Body of pancreas (tissue), 4 donors: Measurements from ENCODE around the gene RNF32. TPM values are rescaled to one million over a fixed set of nuclear protein-coding genes. Genes with fewer than 3 reads are reported as not detected.

Experiments used
- ATAC-seq: fragments of 150-250 bp; one replicate; pipeline ENCODE4 v1.9.1; 2016
- DNase-seq, 4 donors: peaks; one replicate each; pipeline ENCODE4 v3.0.0-alpha.2; 2019
- H3K27ac ChIP-seq, 4 donors: fragments of 200-600 bp; sonication (generic); 1 replicate in 3 of 4; 2 replicates in 1 of 4; pipeline versions ENCODE4 v1.5.1 to v1.6.1; 2016 to 2019; ENCODE audit warnings: mild to moderate bottlenecking in 1 of 4, mixed read lengths in 1 of 4, moderate library complexity in 1 of 4
- H3K27me3 ChIP-seq, 2 donors: fragments of 200-600 bp; sonication (generic); one replicate each; pipeline ENCODE4 v1.6.0; 2016; ENCODE audit warnings: mild to moderate bottlenecking in 1 of 2
- H3K36me3 ChIP-seq, 2 donors: fragments of 200-600 bp; sonication (generic); replicated peaks in 1 of 2; 2 replicates each; pipeline ENCODE4 v1.5.1; 2016; ENCODE audit warnings: low read depth in 2 of 2; ENCODE audit not compliant: insufficient read depth in 1 of 2
- H3K4me1 ChIP-seq: fragments of 200-600 bp; sonication (generic); one replicate; pipeline ENCODE4 v1.6.0; 2016
- H3K4me3 ChIP-seq, 2 donors: fragments of 200-600 bp; sonication (generic); 1 replicate in 1 of 2; 2 replicates in 1 of 2; pipeline ENCODE4 v1.5.1; 2016 to 2019
- H3K9me3 ChIP-seq, 3 donors: fragments of 200-600 bp; sonication (generic); 1 replicate in 2 of 3; 2 replicates in 1 of 3; pipeline ENCODE4 v1.5.1; 2016
- POLR2A ChIP-seq, 3 donors: fragments of 450-650 bp; IDR thresholded peaks; one replicate each; pipeline ENCODE4 v1.6.1; 2016; ENCODE audit warnings: antibody characterized with exemption in 3 of 3, mild to moderate bottlenecking in 2 of 3
- intact Hi-C: fragments of 100-400 bp; cut with DNase I; formaldehyde crosslinking; loops from one replicate; pipeline ENCODE4 v1.15.1; 2023
- total RNA-seq, 2 donors: library from RNA; depleted of rRNA; stranded (reverse); fragments of >200 nt; gene quantifications; one replicate each; pipeline ENCODE4 v1.1.0, GENCODE V29; 2016
- TF ChIP-seq, protein P1 (sequence below), 7 experiments: fragments of 450-650 bp in 4 of 7; fragments of 200-600 bp in 3 of 7; sonication (generic) in 3 of 7; IDR thresholded peaks; one replicate each; pipeline ENCODE4 v1.5.1; 2016 to 2019; ENCODE audit warnings: antibody characterized with exemption in 7 of 7

RNF32 gene
- total RNA-seq, 2 donors from 2014 or later, result 0.26 to 0.99 TPM

DNA sequence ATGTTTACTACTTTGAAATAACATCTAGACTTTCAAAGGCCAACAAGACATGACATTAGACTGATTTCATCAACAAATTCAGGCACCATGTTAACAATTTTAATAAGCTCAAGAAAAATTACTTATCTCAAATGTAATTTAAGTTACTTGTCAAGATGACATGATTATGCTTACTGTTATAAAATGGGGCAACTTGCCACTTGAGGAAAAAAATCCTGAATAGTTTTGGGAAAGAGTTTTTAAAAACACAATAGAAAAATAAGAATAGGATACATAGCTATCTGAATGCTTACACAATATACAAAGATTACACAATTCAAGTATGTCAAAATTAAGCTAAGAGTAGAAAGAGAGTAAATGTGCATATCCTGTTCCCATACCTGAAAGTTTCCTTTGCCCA, 85.4 kb downstream of the RNF32 start:
- Histone ChIP-seq H3K4me1 (no peaks in the 10 kb centered on the region), H3K27ac (no peak overlapping the region), H3K27me3 (no peaks in the 10 kb centered on the region), H3K9me3 (no peaks in the 10 kb centered on the region), H3K4me3 (no peak overlapping the region), H3K36me3 (no peaks in the 10 kb centered on the region)
- TF ChIP-seq POLR2A (IDR thresholded peaks at IDR 0.05), result no peak
- TF ChIP-seq, protein P1, sequence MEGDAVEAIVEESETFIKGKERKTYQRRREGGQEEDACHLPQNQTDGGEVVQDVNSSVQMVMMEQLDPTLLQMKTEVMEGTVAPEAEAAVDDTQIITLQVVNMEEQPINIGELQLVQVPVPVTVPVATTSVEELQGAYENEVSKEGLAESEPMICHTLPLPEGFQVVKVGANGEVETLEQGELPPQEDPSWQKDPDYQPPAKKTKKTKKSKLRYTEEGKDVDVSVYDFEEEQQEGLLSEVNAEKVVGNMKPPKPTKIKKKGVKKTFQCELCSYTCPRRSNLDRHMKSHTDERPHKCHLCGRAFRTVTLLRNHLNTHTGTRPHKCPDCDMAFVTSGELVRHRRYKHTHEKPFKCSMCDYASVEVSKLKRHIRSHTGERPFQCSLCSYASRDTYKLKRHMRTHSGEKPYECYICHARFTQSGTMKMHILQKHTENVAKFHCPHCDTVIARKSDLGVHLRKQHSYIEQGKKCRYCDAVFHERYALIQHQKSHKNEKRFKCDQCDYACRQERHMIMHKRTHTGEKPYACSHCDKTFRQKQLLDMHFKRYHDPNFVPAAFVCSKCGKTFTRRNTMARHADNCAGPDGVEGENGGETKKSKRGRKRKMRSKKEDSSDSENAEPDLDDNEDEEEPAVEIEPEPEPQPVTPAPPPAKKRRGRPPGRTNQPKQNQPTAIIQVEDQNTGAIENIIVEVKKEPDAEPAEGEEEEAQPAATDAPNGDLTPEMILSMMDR (IDR thresholded peaks at IDR 0.05), result no peak
- DNase-seq (no peak), ATAC-seq (no peak)
- intact Hi-C loops, result no loop called here
